ENCODE data around the gene CAVIN2. TPM values are rescaled to one million over a fixed set of nuclear protein-coding genes. Genes with fewer than 3 reads are reported as not detected.

The CAVIN2 gene
- polyA plus RNA-seq, 1 experiment: 3.5 TPM

DNA sequence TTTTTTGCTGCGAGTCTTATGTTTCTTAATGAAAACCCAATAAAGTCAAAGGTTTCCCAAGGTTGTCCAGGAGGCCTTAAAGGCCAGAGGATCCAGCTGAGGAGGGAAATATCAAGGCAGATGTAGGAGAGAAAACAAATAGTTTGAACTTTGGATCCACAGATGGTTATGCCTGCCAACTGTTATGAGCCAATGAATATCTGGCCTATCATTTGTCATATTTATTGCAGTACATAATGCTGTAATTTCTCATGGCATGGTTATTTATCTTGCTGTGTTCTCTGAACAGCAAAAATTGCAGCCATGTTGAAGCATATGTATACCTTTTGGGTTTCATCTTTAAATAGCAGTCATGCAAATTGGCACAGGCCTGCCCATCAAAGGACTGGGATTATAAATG is 38.2 kb upstream of the CAVIN2 start:
- CTCF ChIA-PET: no interaction called here
- Histone ChIP-seq H3K36me3 (ENCODE audit: control insufficient read depth, insufficient read depth, low read length) (no peaks in the 10 kb centered on the region), H3K4me3 (ENCODE audit: low read depth, low read length) (no peak overlapping the region), H3K27me3 (ENCODE audit: control insufficient read depth, insufficient read depth, low read length) (no peaks in the 10 kb centered on the region)
- no peak for DNase-seq (ENCODE audit: low read depth)
- TF ChIP-seq, protein P1, sequence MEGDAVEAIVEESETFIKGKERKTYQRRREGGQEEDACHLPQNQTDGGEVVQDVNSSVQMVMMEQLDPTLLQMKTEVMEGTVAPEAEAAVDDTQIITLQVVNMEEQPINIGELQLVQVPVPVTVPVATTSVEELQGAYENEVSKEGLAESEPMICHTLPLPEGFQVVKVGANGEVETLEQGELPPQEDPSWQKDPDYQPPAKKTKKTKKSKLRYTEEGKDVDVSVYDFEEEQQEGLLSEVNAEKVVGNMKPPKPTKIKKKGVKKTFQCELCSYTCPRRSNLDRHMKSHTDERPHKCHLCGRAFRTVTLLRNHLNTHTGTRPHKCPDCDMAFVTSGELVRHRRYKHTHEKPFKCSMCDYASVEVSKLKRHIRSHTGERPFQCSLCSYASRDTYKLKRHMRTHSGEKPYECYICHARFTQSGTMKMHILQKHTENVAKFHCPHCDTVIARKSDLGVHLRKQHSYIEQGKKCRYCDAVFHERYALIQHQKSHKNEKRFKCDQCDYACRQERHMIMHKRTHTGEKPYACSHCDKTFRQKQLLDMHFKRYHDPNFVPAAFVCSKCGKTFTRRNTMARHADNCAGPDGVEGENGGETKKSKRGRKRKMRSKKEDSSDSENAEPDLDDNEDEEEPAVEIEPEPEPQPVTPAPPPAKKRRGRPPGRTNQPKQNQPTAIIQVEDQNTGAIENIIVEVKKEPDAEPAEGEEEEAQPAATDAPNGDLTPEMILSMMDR (IDR thresholded peaks at IDR 0.05; ENCODE audit: insufficient read depth, low read depth, low read length): no peak
- POLR2A ChIA-PET: no interaction called here

DNA sequence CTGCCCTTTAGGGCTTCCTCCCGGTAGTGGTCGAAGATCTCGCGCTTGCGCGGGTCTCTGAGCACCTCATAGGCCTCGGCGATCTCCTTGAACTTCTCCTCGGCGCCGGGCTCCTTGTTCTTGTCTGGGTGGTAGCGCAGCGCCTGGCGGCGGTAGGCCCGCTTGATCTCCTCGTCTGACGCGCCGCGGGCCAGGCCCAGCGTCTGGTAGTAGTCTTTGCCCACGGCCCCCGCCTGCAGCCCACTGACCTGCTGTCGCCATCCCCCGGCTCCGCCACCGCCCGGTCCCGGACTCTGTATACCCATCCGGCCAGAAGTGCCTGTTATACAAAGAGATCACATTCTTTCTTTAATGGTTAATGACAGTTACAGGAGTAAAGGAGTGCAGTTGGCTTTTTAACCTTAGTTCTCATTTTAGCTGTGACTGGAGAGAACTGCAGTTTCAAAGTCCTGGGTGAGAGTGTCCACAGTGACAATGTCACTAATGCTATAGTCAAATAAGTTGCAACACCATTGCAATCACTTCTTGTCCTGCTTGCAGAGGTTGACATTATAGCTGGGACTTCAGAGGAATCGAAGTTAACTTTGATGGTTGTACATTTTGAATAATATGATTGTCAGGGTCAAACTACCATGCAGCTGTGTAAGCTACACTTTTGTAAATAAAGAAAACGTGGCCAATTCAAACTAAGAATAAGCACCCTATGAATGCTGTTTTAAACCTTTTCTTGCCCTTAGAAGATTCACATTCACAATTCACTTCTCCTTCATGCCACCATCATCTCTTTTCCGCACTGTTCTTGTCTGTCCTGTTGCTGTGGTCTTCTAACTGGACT is 35.3 kb upstream of the CAVIN2 start:
- Histone ChIP-seq H3K36me3 (ENCODE audit: control insufficient read depth, insufficient read depth, low read length) (no peaks in the 10 kb centered on the region), H3K4me3 (ENCODE audit: low read depth, low read length) (no peak overlapping the region), H3K27me3 (ENCODE audit: control insufficient read depth, insufficient read depth, low read length) (no peaks in the 10 kb centered on the region)
- POLR2A ChIA-PET: no interaction called here
- CTCF ChIA-PET: interaction anchor here (0.7 kb wide), 1 partner anchor 12 kb away, joined by 3 read pairs; no protein-coding TSS in a partner anchor
- DNase-seq (ENCODE audit: low read depth): no peak
- TF ChIP-seq, protein P1 (IDR thresholded peaks at IDR 0.05; ENCODE audit: insufficient read depth, low read depth, low read length): no peak

DNA sequence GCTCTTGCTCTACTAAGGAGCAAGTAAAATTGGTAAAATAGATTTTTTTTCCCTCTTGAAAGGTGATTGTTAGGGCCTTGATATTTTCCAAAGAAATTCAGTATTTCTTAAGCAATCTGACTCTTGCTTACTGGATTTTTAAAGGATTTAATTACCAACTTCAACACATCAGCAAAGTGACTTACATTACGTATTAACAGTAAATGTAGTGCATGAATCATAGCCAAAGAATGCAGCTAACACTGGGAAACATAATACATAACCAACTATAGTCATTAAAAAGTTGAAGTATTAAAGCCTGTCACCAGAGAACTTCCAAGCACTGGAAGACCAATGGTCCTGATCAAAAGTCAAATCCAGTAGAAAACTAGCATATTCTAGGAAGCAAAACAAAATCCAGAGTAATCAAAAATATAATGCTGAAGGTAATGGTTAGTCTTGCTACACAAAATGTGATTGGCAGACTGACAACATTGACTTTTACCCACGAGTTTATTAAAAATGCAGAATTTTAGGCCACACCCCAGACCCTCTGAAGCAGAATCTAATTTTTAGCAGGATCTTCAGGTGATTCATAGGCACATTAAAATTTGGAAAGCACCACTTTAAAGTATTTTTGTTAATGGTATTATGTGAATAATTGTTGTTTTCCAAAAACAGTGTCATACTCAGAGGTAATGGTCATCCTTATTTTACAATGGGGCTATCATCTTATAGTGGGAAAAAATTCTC is 31.8 kb upstream of the CAVIN2 start:
- ChIA-PET CTCF (no interaction called here), POLR2A (no interaction called here)
- peak; percentile 82 for DNase-seq (ENCODE audit: low read depth)
- Histone ChIP-seq H3K4me3 (ENCODE audit: low read depth, low read length) (no peak overlapping the region), H3K36me3 (ENCODE audit: control insufficient read depth, insufficient read depth, low read length) (no peaks in the 10 kb centered on the region), H3K27me3 (ENCODE audit: control insufficient read depth, insufficient read depth, low read length) (no peaks in the 10 kb centered on the region)
- TF ChIP-seq, protein P1 (IDR thresholded peaks at IDR 0.05; ENCODE audit: insufficient read depth, low read depth, low read length): no peak

DNA sequence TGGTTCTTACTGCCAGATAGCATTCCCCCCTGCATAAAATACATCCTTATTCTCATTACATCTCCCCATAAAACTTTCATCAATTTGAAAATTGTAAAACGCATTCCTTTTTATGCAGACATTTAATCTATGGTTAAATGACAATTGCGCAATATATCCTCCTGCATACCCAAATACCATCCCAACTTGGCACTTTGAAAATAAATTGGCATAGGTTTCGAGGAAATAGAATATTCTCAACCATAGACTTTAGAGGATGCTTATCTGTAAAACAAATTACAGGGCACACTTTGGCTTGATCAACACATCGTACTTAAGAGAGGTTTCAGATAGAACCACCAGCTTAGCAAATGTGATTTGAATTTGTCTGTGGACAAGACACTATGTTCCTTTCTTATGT is 31.0 kb upstream of the CAVIN2 start:
- no peaks in the 10 kb centered on the region for H3K27me3 ChIP-seq (ENCODE audit: control insufficient read depth, insufficient read depth, low read length)
- ChIA-PET POLR2A (no interaction called here), CTCF (interaction anchor here (0.6 kb wide), 1 partner anchor 283 kb away, joined by 3 read pairs; no protein-coding TSS in a partner anchor)
- no peak for DNase-seq (ENCODE audit: low read depth)
- no peaks in the 10 kb centered on the region for H3K36me3 ChIP-seq (ENCODE audit: control insufficient read depth, insufficient read depth, low read length)
- TF ChIP-seq, protein P1 (IDR thresholded peaks at IDR 0.05; ENCODE audit: insufficient read depth, low read depth, low read length): no peak
- no peak overlapping the region for H3K4me3 ChIP-seq (ENCODE audit: low read depth, low read length)

DNA sequence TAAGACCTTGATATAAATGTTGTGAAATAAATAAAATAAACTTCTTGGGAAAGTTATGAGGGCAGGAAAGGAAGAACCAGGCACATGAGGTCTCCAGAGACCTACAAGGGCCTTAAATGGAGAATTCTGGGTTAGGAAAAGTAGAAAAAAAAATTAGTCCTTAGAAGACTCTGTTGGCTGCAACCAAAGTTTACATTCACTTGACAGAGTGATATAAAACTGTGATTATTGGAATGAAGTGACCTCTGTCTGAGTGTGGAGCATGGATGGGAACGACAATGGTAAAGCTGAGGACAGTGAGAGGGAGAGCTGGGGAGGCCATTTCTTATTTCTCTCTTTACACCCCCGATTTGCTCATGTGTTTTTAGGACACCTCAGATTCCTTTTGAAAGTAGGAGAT is 29.0 kb upstream of the CAVIN2 start:
- Histone ChIP-seq H3K27me3 (ENCODE audit: control insufficient read depth, insufficient read depth, low read length) (no peaks in the 10 kb centered on the region), H3K36me3 (ENCODE audit: control insufficient read depth, insufficient read depth, low read length) (no peaks in the 10 kb centered on the region), H3K4me3 (ENCODE audit: low read depth, low read length) (no peak overlapping the region)
- TF ChIP-seq, protein P1 (IDR thresholded peaks at IDR 0.05; ENCODE audit: insufficient read depth, low read depth, low read length): no peak
- POLR2A ChIA-PET: no interaction called here
- CTCF ChIA-PET: no interaction called here
- no peak for DNase-seq (ENCODE audit: low read depth)

All from BJ (cell line).